SK-N-SH (cell line): Measurements from ENCODE around the gene JAZF1.

Source experiments
- CHD2 ChIP-seq: fragments of 150-350 bp; IDR thresholded peaks from 2 replicates; pipeline ENCODE4 v1.6.1; 2018; ENCODE audit warnings: low read length; ENCODE audit not compliant: partially characterized antibody
- CTCF ChIP-seq: fragments of 200-600 bp; sonication (generic); IDR thresholded peaks from 2 replicates; pipeline ENCODE4 v1.6.1; 2017; ENCODE audit warnings: antibody characterized with exemption, mild to moderate bottlenecking, moderate library complexity
- EP300 ChIP-seq, 2 experiments: IDR thresholded peaks; 2 replicates each; pipeline versions ENCODE4 v1.4.0 to v1.6.1; 2012; ENCODE audit warnings: borderline replicate concordance in 1 of 2, low read depth in 1 of 2, low read length in 1 of 2
- GABPA ChIP-seq: IDR thresholded peaks from 2 replicates; pipeline ENCODE4 v1.4.0; 2012; ENCODE audit warnings: low read depth, mild to moderate bottlenecking
- MAX ChIP-seq: IDR thresholded peaks from 2 replicates; pipeline ENCODE4 v1.4.0; 2012; ENCODE audit warnings: low read depth
- MEF2A ChIP-seq: IDR thresholded peaks from 2 replicates; pipeline ENCODE4 v1.4.0; 2012; ENCODE audit warnings: low read depth, borderline replicate concordance
- POLR2AphosphoS5 ChIP-seq: IDR thresholded peaks from 2 replicates; pipeline ENCODE4 v1.6.1; 2012; ENCODE audit warnings: low read depth, low read length
- REST ChIP-seq: IDR thresholded peaks from 2 replicates; pipeline ENCODE4 v1.6.1; 2012; ENCODE audit warnings: mild to moderate bottlenecking, low read depth, low read length, moderate library complexity
- RFX5 ChIP-seq: IDR thresholded peaks from 2 replicates; pipeline ENCODE4 v1.6.1; 2012; ENCODE audit warnings: mild to moderate bottlenecking, improper control_type of control experiment, low read length
- RXRA ChIP-seq: IDR thresholded peaks from 2 replicates; pipeline ENCODE4 v1.4.0; 2012; ENCODE audit warnings: low read depth, mild to moderate bottlenecking, borderline replicate concordance
- TAF1 ChIP-seq: IDR thresholded peaks from 2 replicates; pipeline ENCODE4 v1.6.1; 2012; ENCODE audit warnings: low read depth, mild to moderate bottlenecking, low read length, moderate library complexity, borderline replicate concordance
- TF ChIP-seq, protein P1 (sequence below): IDR thresholded peaks from 2 replicates; pipeline ENCODE4 v1.4.0; 2012; ENCODE audit warnings: low read depth, borderline replicate concordance
- TF ChIP-seq, protein P2 (sequence below): fragments of 150-350 bp; IDR thresholded peaks from 2 replicates; pipeline ENCODE4 v1.6.1; 2017; ENCODE audit warnings: antibody characterized with exemption, low read length, low read depth, borderline replicate concordance

DNA sequence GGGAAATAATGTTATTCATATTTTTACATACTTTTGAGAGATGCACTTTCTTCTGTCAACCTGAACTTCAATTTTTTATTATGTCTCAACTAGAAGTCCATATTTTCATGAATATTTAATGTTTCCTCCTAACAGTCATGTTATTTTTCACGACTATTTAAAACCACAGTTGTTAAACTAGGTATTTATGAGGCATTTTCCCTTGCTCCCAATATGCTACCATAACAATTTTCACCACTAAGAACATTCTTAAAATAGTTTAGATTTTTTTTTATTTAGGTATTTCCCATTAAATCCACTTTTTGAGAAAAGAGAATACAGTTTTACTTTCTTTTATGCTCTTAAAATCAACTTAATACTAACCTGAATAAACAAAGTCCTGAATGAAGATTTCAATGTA lies 89.4 kb downstream of the JAZF1 start:
- TF ChIP-seq, protein P1, sequence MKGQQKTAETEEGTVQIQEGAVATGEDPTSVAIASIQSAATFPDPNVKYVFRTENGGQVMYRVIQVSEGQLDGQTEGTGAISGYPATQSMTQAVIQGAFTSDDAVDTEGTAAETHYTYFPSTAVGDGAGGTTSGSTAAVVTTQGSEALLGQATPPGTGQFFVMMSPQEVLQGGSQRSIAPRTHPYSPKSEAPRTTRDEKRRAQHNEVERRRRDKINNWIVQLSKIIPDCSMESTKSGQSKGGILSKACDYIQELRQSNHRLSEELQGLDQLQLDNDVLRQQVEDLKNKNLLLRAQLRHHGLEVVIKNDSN, result no peak
- no peak for TF ChIP-seq MEF2A
- no peak for TF ChIP-seq GABPA
- no peak for TF ChIP-seq POLR2AphosphoS5
- TF ChIP-seq REST, result no peak
- no peak for TF ChIP-seq CTCF
- no peak for TF ChIP-seq TAF1
- no peak for TF ChIP-seq RFX5
- TF ChIP-seq CHD2, result no peak
- TF ChIP-seq EP300 (IDR thresholded peaks at IDR 0.05; ENCODE audit: borderline replicate concordance in 1 of 2, low read depth in 1 of 2, low read length in 1 of 2), result no peak
- no peak for TF ChIP-seq MAX
- TF ChIP-seq RXRA, result no peak
- TF ChIP-seq, protein P2, sequence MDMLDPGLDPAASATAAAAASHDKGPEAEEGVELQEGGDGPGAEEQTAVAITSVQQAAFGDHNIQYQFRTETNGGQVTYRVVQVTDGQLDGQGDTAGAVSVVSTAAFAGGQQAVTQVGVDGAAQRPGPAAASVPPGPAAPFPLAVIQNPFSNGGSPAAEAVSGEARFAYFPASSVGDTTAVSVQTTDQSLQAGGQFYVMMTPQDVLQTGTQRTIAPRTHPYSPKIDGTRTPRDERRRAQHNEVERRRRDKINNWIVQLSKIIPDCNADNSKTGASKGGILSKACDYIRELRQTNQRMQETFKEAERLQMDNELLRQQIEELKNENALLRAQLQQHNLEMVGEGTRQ, result no peak
